ENCODE data around the gene CNTNAP2.
"Not testable (repeated sequence)": the region's sequence is repeated elsewhere in the genome, so short reads cannot be mapped to it uniquely, and the experiment has no call there.

Gene CNTNAP2

GRCh38 chr7:146791344-146792285 is 675.0 kb downstream of the CNTNAP2 start:
- DNase-seq: no peak

- no peak for DNase-seq
Observed at GRCh38 chr7:146804620-146805019, 688.0 kb downstream of the CNTNAP2 start.

GRCh38 chr7:146805082-146805481 is 688.5 kb downstream of the CNTNAP2 start:
- no peak for DNase-seq

- DNase-seq: no peak
Observed at GRCh38 chr7:146826329-146826728, 709.7 kb downstream of the CNTNAP2 start.

- no peak for DNase-seq
Observed at GRCh38 chr7:146830686-146831085, 714.1 kb downstream of the CNTNAP2 start.

- DNase-seq: no peak
Observed at GRCh38 chr7:146831875-146832274, 715.3 kb downstream of the CNTNAP2 start.

GRCh38 chr7:146844405-146844804 is 727.8 kb downstream of the CNTNAP2 start:
- no peak for DNase-seq

GRCh38 chr7:146858690-146859089 is 742.1 kb downstream of the CNTNAP2 start:
- DNase-seq: no peak

GRCh38 chr7:146861701-146862100 is 745.1 kb downstream of the CNTNAP2 start:
- no peak for DNase-seq

GRCh38 chr7:146862415-146862814 is 745.8 kb downstream of the CNTNAP2 start:
- no peak for DNase-seq

GRCh38 chr7:146864644-146865043 is 748.0 kb downstream of the CNTNAP2 start:
- DNase-seq: no peak

- DNase-seq: no peak
Observed at GRCh38 chr7:146865696-146866095, 749.1 kb downstream of the CNTNAP2 start.

GRCh38 chr7:146874722-146875121 is 758.1 kb downstream of the CNTNAP2 start:
- DNase-seq: no peak

- DNase-seq: no peak
Observed at GRCh38 chr7:146875237-146875785, 758.7 kb downstream of the CNTNAP2 start.

- no peak for DNase-seq
Observed at GRCh38 chr7:146875981-146876380, 759.4 kb downstream of the CNTNAP2 start.

GRCh38 chr7:146876411-146876810 is 759.8 kb downstream of the CNTNAP2 start:
- no peak for DNase-seq

GRCh38 chr7:146878901-146879300 is 762.3 kb downstream of the CNTNAP2 start:
- DNase-seq: no peak

GRCh38 chr7:146885231-146885630 is 768.6 kb downstream of the CNTNAP2 start:
- DNase-seq: no peak

GRCh38 chr7:146889806-146890555 is 773.4 kb downstream of the CNTNAP2 start:
- DNase-seq: no peak

GRCh38 chr7:146892151-146892550 is 775.5 kb downstream of the CNTNAP2 start:
- no peak for DNase-seq

GRCh38 chr7:146894927-146895326 is 778.3 kb downstream of the CNTNAP2 start:
- DNase-seq: no peak

GRCh38 chr7:146902266-146902665 is 785.7 kb downstream of the CNTNAP2 start:
- DNase-seq: no peak

- no peak for DNase-seq
Observed at GRCh38 chr7:146902728-146903127, 786.1 kb downstream of the CNTNAP2 start.

GRCh38 chr7:146905746-146906145 is 789.1 kb downstream of the CNTNAP2 start:
- DNase-seq: not testable (repeated sequence)
